Fibroblast of skin of right quadriceps (primary cell): Measurements from ENCODE around the gene NLK.
"Not testable (repeated sequence)": the region's sequence is repeated elsewhere in the genome, so short reads cannot be mapped to it uniquely, and the experiment has no call there.

Source experiments
- DNase-seq: peaks from one replicate; pipeline ENCODE4 v3.0.0-alpha.2; 2013

The NLK gene

DNA sequence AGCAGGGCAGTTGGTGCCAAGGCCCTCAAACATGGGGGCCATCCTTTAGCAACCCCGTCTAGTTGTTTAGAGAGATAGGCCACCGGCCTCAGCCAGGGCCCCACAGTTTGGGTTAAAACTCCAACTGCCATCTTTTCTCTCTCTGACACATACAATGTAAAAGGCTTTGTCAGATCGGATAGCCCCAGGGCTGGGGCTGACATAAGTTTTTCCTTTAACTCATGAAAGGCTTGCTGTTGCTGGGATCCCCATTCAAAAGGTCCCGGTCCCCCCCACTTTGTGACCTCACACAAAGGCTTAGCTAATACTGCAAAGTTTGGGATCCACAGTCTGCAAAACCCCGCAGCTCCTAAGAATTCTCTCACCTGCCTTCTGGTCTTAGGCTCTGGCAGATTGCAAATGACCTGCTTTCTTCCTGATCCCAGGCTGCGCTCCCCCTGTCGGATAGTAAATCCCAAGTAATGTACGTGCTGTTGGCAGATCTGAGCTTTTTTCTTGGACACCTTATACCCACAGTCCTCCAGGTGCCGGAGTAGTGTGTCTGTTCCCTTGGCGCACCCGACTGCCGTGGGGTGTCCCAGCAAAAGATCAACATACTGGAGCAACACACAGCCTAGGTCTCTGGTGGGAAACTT, 192.7 kb downstream of the NLK start:
- not testable (repeated sequence) for DNase-seq

DNA sequence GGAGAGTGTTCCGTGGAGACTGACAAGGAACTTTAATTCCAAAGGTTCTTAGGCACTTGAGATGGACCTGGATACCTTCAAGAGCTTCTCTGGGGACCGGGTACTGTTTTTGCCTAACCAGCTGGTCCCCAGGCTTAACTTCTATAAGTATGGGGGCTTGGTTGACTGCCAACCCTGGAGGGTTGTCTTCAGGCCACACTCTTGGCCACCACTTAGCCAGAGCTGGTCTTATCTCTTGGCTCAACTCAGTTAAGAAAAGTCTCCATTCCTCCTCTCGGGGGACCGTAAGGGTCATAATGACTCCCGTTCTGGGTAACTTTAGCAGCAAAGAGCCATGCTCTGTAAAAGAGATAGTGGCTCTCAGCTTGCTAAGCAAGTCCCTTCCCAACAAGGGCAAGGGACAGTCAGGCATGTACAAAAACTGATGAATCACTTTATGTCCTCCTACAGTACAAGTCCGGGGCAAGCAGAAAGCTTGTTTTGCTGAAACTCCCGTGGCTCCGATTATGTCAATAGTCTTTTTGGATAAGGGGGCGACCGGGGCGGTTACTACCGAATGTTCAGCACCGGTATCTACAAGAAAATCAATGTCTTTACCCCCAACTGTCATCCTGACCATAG, 193.7 kb downstream of the NLK start:
- DNase-seq: not testable (repeated sequence)

DNA sequence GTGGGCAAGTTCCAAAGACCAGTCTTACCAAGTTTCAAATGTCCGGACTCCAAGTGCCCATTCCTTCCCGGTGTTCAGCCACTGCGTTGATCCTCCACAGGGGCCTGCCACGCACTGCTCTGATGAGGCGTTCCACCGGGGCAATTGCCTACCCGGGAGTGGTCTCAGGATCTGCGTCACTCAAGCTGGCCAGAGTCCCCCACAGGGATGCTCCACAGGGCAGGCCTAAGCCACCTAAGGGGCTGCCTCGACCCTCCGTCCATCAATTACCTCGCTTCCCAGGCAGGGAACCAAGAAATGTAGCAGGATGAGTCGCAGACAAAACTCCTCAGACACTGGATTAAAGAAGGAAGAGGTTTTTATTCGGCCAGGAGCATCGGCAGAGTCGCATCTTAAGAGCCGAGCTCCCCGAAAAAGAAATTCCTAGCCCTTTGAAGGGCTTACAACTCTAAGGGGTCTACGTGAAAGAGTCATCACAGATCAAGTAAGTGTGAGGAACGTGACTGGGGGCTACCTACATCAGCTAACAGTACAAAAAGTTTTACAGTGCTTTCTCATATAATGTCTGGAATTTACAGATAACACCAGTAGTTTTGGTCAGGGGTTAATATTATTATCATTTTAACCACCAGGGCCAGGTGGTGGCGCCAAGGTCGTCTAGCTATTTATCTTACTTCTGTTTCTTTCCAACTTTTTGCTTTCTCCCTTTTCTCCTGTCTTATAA, 196.2 kb downstream of the NLK start:
- DNase-seq: not testable (repeated sequence)

DNA sequence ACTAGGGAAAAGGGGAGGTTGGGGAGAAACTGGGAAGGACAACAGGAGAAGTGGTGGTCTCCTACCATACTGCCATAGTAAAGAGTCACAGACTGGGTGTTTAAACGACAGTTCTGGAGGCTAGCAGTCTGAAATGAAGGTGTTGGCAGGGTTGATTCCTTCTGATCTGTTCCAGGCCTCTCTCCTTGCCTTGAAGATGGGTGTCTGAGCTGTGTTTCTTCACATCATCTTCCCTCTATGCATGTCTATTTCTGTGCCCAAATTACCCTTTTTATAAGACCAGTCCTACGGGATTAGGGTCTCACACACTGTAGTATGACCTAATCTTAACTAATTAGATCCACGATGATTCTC, 196.8 kb downstream of the NLK start:
- no peak for DNase-seq

DNA sequence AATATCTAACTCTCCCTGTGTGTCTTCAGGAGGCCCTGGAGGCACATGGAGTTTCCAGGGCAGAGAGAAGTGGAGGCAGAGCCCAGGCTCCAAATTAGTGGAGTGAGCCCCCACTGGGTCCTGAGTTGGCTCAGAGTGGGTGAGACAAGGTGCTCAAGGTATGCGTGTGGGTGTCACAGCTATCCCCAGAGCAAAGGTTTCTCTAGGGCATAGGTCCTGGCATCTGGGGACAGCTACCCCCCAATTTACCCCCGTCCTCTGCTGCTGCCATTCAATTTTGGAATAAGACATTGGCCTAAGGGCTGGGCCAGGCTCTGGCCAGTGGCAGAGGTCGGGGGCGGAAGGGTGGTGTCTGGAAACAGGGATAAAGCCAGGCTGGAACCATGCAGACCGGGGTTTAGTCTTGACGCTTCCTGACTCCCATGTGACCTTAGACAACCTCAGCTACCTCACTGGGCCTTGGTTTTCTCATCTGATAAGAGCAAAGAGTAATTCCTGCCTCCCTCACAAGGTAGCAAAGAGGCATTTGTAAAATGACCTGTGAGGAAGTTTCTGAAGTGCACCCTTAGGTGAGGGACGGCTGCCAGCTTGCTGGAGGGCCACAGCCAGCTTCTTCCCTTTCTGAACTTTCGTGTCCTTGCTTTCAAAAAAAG, 198.3 kb downstream of the NLK start:
- no peak for DNase-seq

DNA sequence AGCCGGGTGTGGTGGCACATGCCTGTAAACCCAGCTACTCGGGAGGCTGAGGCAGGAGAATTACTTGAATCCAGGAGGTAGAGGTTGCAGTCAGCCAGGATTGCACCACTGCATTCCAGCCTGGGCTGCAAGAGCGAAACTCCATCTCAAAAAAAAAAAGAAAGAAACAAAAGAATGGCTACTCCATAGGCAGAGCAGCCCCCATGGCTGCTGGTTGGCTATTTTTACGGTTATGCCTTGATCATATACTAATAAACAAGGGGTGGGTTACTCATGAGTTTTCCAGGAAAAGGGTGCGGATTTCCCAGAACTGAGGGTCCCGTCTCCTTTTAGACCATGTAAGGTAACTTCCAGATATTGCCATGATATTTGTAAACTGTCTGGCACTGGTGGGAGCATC, 200.3 kb downstream of the NLK start:
- DNase-seq: no peak

DNA sequence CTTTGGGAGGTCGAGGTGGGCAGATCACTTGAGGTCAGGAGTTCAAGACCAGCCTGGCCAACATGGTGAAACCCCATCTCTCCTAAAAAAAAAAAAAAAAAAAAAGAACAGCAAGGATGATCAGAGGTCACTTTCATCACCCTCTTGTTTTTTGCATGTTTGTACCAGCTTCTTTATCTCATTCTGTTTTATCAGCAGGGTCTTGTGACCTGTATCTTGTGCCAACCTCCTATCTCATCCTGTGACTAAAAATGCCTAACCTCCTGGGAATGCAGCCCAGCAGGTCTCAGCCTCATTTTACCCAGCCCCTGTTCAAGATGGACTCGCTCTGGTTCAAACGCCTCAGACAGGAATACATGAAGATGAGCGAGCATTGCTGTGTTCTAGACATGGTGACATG, 200.8 kb downstream of the NLK start:
- not testable (repeated sequence) for DNase-seq

DNA sequence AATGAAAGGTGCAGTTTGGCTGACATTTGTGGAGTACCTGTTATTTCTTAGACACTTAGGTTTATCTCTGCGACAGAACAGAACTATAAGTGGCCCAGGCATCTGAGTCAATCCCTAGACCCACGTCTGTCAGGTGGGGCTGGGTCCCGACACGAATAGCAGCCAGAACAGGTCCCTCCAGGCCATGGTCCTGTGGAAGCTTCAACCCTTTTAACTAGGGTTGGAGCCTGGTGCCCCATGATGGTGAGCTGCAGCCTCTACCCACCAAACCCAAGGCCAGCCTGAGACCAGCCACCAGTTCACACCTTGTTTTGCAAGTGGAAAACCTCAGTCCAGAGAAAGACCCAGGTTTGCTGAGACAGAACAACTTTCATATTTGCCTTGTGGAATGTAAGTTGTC, 202.0 kb downstream of the NLK start:
- no peak for DNase-seq
